ENCODE measurements around the gene CTNNA2. TPM values are rescaled to one million over a fixed set of nuclear protein-coding genes. Genes with fewer than 3 reads are reported as not detected.

Gene CTNNA2
- total RNA-seq, 2 donors from 2014 or later, result not detected

- no peak for DNase-seq (ENCODE audit: low spot score)
- no peaks in the 10 kb centered on the region for H3K4me1 ChIP-seq
Observed at GRCh38 chr2:80490964-80491363, 978.1 kb downstream of the CTNNA2 start.

GRCh38 chr2:80496346-80496745 is 983.5 kb downstream of the CTNNA2 start:
- no peak for TF ChIP-seq CTCF (IDR thresholded peaks at IDR 0.05)
- H3K4me3 ChIP-seq, result no peak overlapping the region
- no peaks in the 10 kb centered on the region for H3K4me1 ChIP-seq
- H3K9me3 ChIP-seq, result no peaks in the 10 kb centered on the region
- no peaks in the 10 kb centered on the region for H3K36me3 ChIP-seq
- no peak overlapping the region for H3K27ac ChIP-seq
- no peaks in the 10 kb centered on the region for H3K27me3 ChIP-seq
- DNase-seq (ENCODE audit: low spot score), result no peak

More at GRCh38 chr2:80490964-80491363, 978.1 kb downstream of the CTNNA2 start:
- Histone ChIP-seq H3K27ac (no peak overlapping the region), H3K27me3 (no peaks in the 10 kb centered on the region), H3K4me3 (no peak overlapping the region), H3K9me3 (no peaks in the 10 kb centered on the region), H3K36me3 (no peaks in the 10 kb centered on the region)
- no peak for TF ChIP-seq CTCF (IDR thresholded peaks at IDR 0.05)

GRCh38 chr2:80496775-80497174 is 983.9 kb downstream of the CTNNA2 start:
- no peak overlapping the region for H3K4me3 ChIP-seq
- no peaks in the 10 kb centered on the region for H3K27me3 ChIP-seq
- H3K36me3 ChIP-seq, result no peaks in the 10 kb centered on the region
- H3K4me1 ChIP-seq, result no peaks in the 10 kb centered on the region
- TF ChIP-seq CTCF (IDR thresholded peaks at IDR 0.05), result no peak
- H3K27ac ChIP-seq, result no peak overlapping the region
- no peak for DNase-seq (ENCODE audit: low spot score)
- H3K9me3 ChIP-seq, result no peaks in the 10 kb centered on the region

GRCh38 chr2:80499095-80499494 is 986.2 kb downstream of the CTNNA2 start:
- H3K27ac ChIP-seq, result no peak overlapping the region
- TF ChIP-seq CTCF (IDR thresholded peaks at IDR 0.05), result peak; percentile 43 to 76
- H3K9me3 ChIP-seq, result no peaks in the 10 kb centered on the region
- H3K4me3 ChIP-seq, result no peak overlapping the region
- no peak for DNase-seq (ENCODE audit: low spot score)
- H3K36me3 ChIP-seq, result no peaks in the 10 kb centered on the region
- no peaks in the 10 kb centered on the region for H3K4me1 ChIP-seq
- no peaks in the 10 kb centered on the region for H3K27me3 ChIP-seq

GRCh38 chr2:80501874-80502624 is 989.2 kb downstream of the CTNNA2 start:
- DNase-seq (ENCODE audit: low spot score), result no peak
- no peaks in the 10 kb centered on the region for H3K9me3 ChIP-seq
- no peaks in the 10 kb centered on the region for H3K4me1 ChIP-seq
- no peak overlapping the region for H3K27ac ChIP-seq
- H3K4me3 ChIP-seq, result no peak overlapping the region
- TF ChIP-seq CTCF (IDR thresholded peaks at IDR 0.05), result no peak
- H3K27me3 ChIP-seq, result no peaks in the 10 kb centered on the region
- no peaks in the 10 kb centered on the region for H3K36me3 ChIP-seq

- Histone ChIP-seq H3K36me3 (no peaks in the 10 kb centered on the region), H3K27me3 (no peaks in the 10 kb centered on the region), H3K4me1 (no peaks in the 10 kb centered on the region), H3K27ac (no peak overlapping the region), H3K9me3 (no peaks in the 10 kb centered on the region), H3K4me3 (no peak overlapping the region)
- no peak for TF ChIP-seq CTCF (IDR thresholded peaks at IDR 0.05)
- no peak for DNase-seq (ENCODE audit: low spot score)
Observed at GRCh38 chr2:80506563-80506962, 993.7 kb downstream of the CTNNA2 start.

Data from right atrium auricular region (tissue), 2 donors.